Kidney (tissue), 14 donors: Measurements from ENCODE around the gene SEMA6B. TPM values are rescaled to one million over a fixed set of nuclear protein-coding genes. Genes with fewer than 3 reads are reported as not detected.
A peak's percentile ranks its signal among the peaks of the same experiment; 100 is the strongest.

ENCODE experiments used
- DNase-seq, 5 donors: peaks; one replicate each; pipeline ENCODE4 v3.0.0-alpha.2; 2013 to 2020
- FAIRE-seq: peaks from 2 replicates; lab custom pipeline; 2012; peaks lifted over from hg19 to GRCh38; lab: Jason Lieb, UNC
- H3K27ac ChIP-seq, 2 donors: one replicate each; pipeline ENCODE4 v1.7.0; 2013; ENCODE audit warnings: low read depth in 2 of 2, low read length in 2 of 2, inconsistent platforms in 1 of 2
- H3K27me3 ChIP-seq: one replicate; pipeline ENCODE4 v1.7.1; 2013; ENCODE audit warnings: low read length, inconsistent platforms; ENCODE audit not compliant: control insufficient read depth, insufficient read depth
- H3K36me3 ChIP-seq, 3 donors: one replicate each; pipeline versions ENCODE4 v1.7.0 to v1.7.1; 2013; ENCODE audit warnings: low read length in 3 of 3, control low read depth in 1 of 3, inconsistent platforms in 1 of 3; ENCODE audit not compliant: insufficient read depth in 3 of 3, control insufficient read depth in 2 of 3
- H3K4me1 ChIP-seq, 3 donors: one replicate each; pipeline versions ENCODE4 v1.7.0 to v1.7.1; 2013; ENCODE audit warnings: low read length in 3 of 3, inconsistent platforms in 1 of 3, low read depth in 1 of 3; ENCODE audit not compliant: control insufficient read depth in 2 of 3, insufficient read depth in 2 of 3
- H3K4me3 ChIP-seq, 3 donors: one replicate each; pipeline versions ENCODE4 v1.7.0 to v1.8.1; 2013; ENCODE audit warnings: low read length in 3 of 3, control low read depth in 1 of 3, inconsistent platforms in 1 of 3
- H3K9ac ChIP-seq, 3 donors: one replicate each; pipeline versions ENCODE4 v1.7.0 to v1.7.1; 2013; ENCODE audit warnings: low read length in 3 of 3, control low read depth in 1 of 3, inconsistent platforms in 1 of 3
- H3K9me3 ChIP-seq, 3 donors: one replicate each; pipeline versions ENCODE4 v1.7.0 to v1.7.1; 2013; ENCODE audit warnings: low read length in 3 of 3, control low read depth in 1 of 3, inconsistent platforms in 1 of 3; ENCODE audit not compliant: control insufficient read depth in 2 of 3, insufficient read depth in 1 of 3
- CTCF ChIP-seq: IDR thresholded peaks from 3 replicates; pipeline ENCODE4 v1.5.1; 2012; ENCODE audit warnings: mild to moderate bottlenecking, moderate library complexity, borderline replicate concordance; ENCODE audit not compliant: insufficient read depth; ENCODE audit errors: extremely low read depth
- intact Hi-C: fragments of 100-400 bp; cut with DNase I; formaldehyde crosslinking; loops from one replicate; pipeline ENCODE4 v1.11.1; 2022
- polyA plus RNA-seq: library from polyadenylated mRNA; stranded (reverse); fragments of 350-450 nt; fragmentation: Illumina TruSeq; extraction: RNeasy Lipid Tissue Mini Kit (QIAGEN cat#74804); gene quantifications from one replicate; pipeline ENCODE4 v1.2.3, GENCODE V29; 2014; ENCODE audit warnings: low read depth, low replicate concordance; ENCODE audit not compliant: insufficient read depth
- total RNA-seq: library from RNA; stranded (reverse); fragmentation: NEBNext Ultra II Directional; extraction: Animal tissue kit (Norgen Biotek cat#: 25700); gene quantifications from one replicate; pipeline ENCODE4 v1.2.1, GENCODE V29; 2021
- donor health status: control.
- donor health status: control.
- donor health status: control.
- donor health status: control.
- donor health status: control.
- donor health status: DM: yes; HTN: yes; CAD: no.
- donor health status: Normal renal cell carcinoma (clear cell type).

Gene SEMA6B
- total and polyA plus RNA-seq, 2 donors from 2014 or later, result 2.6 to 17.7 TPM

- Histone ChIP-seq H3K27me3 (peaks cover 4% of the 10 kb centered on the region), H3K27ac (no peak overlapping the region), H3K36me3 (no peaks in the 10 kb centered on the region), H3K4me3 (no peak overlapping the region), H3K9me3 (no peaks in the 10 kb centered on the region), H3K9ac (no peak overlapping the region), H3K4me1 (no peaks in the 10 kb centered on the region)
- no peak for TF ChIP-seq CTCF
- peak; percentile 60 to 75 (median 67) for DNase-seq
- FAIRE-seq, result no peak
- intact Hi-C loops, result no loop called here
Measured at GRCh38 chr19:4581666-4582553, 22.4 kb upstream of the SEMA6B start.

GRCh38 chr19:4580961-4581665, 21.6 kb upstream of the SEMA6B start:
- H3K36me3 ChIP-seq, result no peaks in the 10 kb centered on the region
- DNase-seq, result peak in 1 of 5 donors; percentile 70
- H3K9me3 ChIP-seq, result no peaks in the 10 kb centered on the region
- no peak overlapping the region for H3K9ac ChIP-seq
- no peak overlapping the region for H3K4me3 ChIP-seq
- H3K27ac ChIP-seq, result no peak overlapping the region
- intact Hi-C loops, result no loop called here
- no peak for FAIRE-seq
- peaks cover 4% of the 10 kb centered on the region for H3K27me3 ChIP-seq
- TF ChIP-seq CTCF, result no peak
- no peaks in the 10 kb centered on the region for H3K4me1 ChIP-seq

- no peak for FAIRE-seq
- peak in 2 of 5 donors; percentile 66 to 67 for DNase-seq
- H3K4me3 ChIP-seq, result no peak overlapping the region
- no peaks in the 10 kb centered on the region for H3K36me3 ChIP-seq
- no peak overlapping the region for H3K27ac ChIP-seq
- no peak for TF ChIP-seq CTCF
- peaks cover 0 to 5% (median 0%) of the 10 kb centered on the region in 3 donors for H3K4me1 ChIP-seq
- no peaks in the 10 kb centered on the region for H3K9me3 ChIP-seq
- H3K27me3 ChIP-seq, result peaks cover 4% of the 10 kb centered on the region
- intact Hi-C loops, result no loop called here
- H3K9ac ChIP-seq, result no peak overlapping the region
Measured at GRCh38 chr19:4580021-4580901, 20.8 kb upstream of the SEMA6B start.
